Endothelial cell of umbilical vein (primary cell): Measurements from ENCODE around the gene ANKMY1. TPM values are rescaled to one million over a fixed set of nuclear protein-coding genes. Genes with fewer than 3 reads are reported as not detected.

Experiments used
- BruUV-seq: library from RNA; stranded (reverse); fragments of 400-500 nt; replicated peaks from 2 replicates; lab custom pipeline; 2021; lab: Mats Ljungman, UMichigan
- CTCF ChIA-PET: fragments of 300-600, 350-600 bp; sonication (Branson Sonifier 250); formaldehyde crosslinking; loops from one replicate; lab custom pipeline; 2021; ENCODE audit warnings: antibody characterized with exemption, inconsistent platforms; lab: Charles Lee
- POLR2A ChIA-PET: fragments of 300-600, 350-600 bp; sonication (Branson Sonifier 250); formaldehyde crosslinking; loops from one replicate; lab custom pipeline; 2021; ENCODE audit warnings: antibody characterized with exemption, inconsistent platforms; lab: Charles Lee
- DNase-seq: peaks from one replicate; pipeline ENCODE4 v3.0.0-alpha.2; 2011; ENCODE audit warnings: low read depth, low spot score
- FAIRE-seq: peaks from 2 replicates; lab custom pipeline; 2011; peaks lifted over from hg19 to GRCh38; lab: Jason Lieb, UNC
- H2AFZ ChIP-seq: 2 replicates; pipeline ENCODE4 v1.6.0; 2012; ENCODE audit warnings: low read depth, low read length, control low read depth, inconsistent platforms
- H3K27ac ChIP-seq: 2 replicates; pipeline ENCODE4 v1.5.1; 2011; ENCODE audit warnings: low read depth, mild to moderate bottlenecking, control low read depth, low read length, moderate library complexity; ENCODE audit not compliant: insufficient read depth
- H3K27me3 ChIP-seq, 2 experiments: 2 replicates each; pipeline versions ENCODE4 v1.6.0 to v1.6.1; 2011; ENCODE audit warnings: low read length in 2 of 2, mixed read lengths in 1 of 2; ENCODE audit not compliant: control insufficient read depth in 2 of 2, insufficient read depth in 2 of 2
- H3K36me3 ChIP-seq, 2 experiments: 2 replicates in 1 of 2; 3 replicates in 1 of 2; pipeline ENCODE4 v1.5.1; 2011; ENCODE audit warnings: low read length in 2 of 2, mild to moderate bottlenecking in 1 of 2, moderate library complexity in 1 of 2; ENCODE audit not compliant: control insufficient read depth in 2 of 2, insufficient read depth in 2 of 2; ENCODE audit errors: extremely low read depth in 1 of 2
- H3K4me1 ChIP-seq: 3 replicates; pipeline ENCODE4 v1.5.1; 2011; ENCODE audit warnings: mild to moderate bottlenecking, low read length; ENCODE audit not compliant: control insufficient read depth, insufficient read depth; ENCODE audit errors: extremely low read depth
- H3K4me2 ChIP-seq: 2 replicates; pipeline ENCODE4 v1.6.1; 2011; ENCODE audit warnings: low read length, control low read depth, mixed read lengths; ENCODE audit not compliant: insufficient read depth
- H3K4me3 ChIP-seq, 3 experiments: fragments of 200-600 bp in 1 of 3; sonication (generic), shearing (Covaris generic) in 1 of 3; replicated peaks in 1 of 3; 2 replicates each; pipeline ENCODE4 v1.5.1; 2011 to 2016; ENCODE audit warnings: control low read depth in 3 of 3, low read length in 3 of 3, mild to moderate bottlenecking in 2 of 3, inconsistent platforms in 1 of 3, low read depth in 1 of 3, moderate library complexity in 1 of 3; ENCODE audit not compliant: insufficient read depth in 1 of 3
- H3K79me2 ChIP-seq: 2 replicates; pipeline ENCODE4 v1.6.0; 2012; ENCODE audit warnings: low read length, inconsistent platforms; ENCODE audit not compliant: control insufficient read depth, insufficient read depth
- H3K9ac ChIP-seq: replicated peaks from 2 replicates; pipeline ENCODE3; 2011; ENCODE audit warnings: low read length, control low read depth; ENCODE audit not compliant: insufficient read depth; ENCODE audit errors: extremely low read depth
- H3K9me1 ChIP-seq: replicated peaks from 3 replicates; pipeline ENCODE4 v1.6.0; 2011; ENCODE audit warnings: mild to moderate bottlenecking, low read length; ENCODE audit not compliant: control insufficient read depth, insufficient read depth; ENCODE audit errors: extremely low read depth
- H3K9me3 ChIP-seq: replicated peaks from 2 replicates; pipeline ENCODE4 v1.5.1; 2012; ENCODE audit warnings: low read length, inconsistent platforms; ENCODE audit not compliant: control insufficient read depth, insufficient read depth
- H4K20me1 ChIP-seq: replicated peaks from 2 replicates; pipeline ENCODE3; 2011; ENCODE audit warnings: mild to moderate bottlenecking, low read length; ENCODE audit not compliant: control insufficient read depth, insufficient read depth; ENCODE audit errors: extremely low read depth
- CTCF ChIP-seq, 2 donors: IDR thresholded peaks; 1 replicate in 1 of 2; 2 replicates in 1 of 2; pipeline ENCODE4 v1.5.1; 2011; ENCODE audit warnings: low read length in 2 of 2, mild to moderate bottlenecking in 2 of 2, moderate library complexity in 2 of 2, control low read depth in 1 of 2, inconsistent platforms in 1 of 2, low read depth in 1 of 2; ENCODE audit not compliant: insufficient read depth in 1 of 2; ENCODE audit errors: extremely low read depth in 1 of 2
- EZH2 ChIP-seq: IDR thresholded peaks from 2 replicates; pipeline ENCODE4 v1.6.1; 2012; ENCODE audit warnings: borderline replicate concordance, low read depth, mild to moderate bottlenecking, moderate library complexity, low read length, inconsistent platforms; ENCODE audit not compliant: severe bottlenecking
- FOS ChIP-seq: IDR thresholded peaks from 2 replicates; pipeline ENCODE4 v1.6.1; 2011; ENCODE audit warnings: mild to moderate bottlenecking, low read length, moderate library complexity, borderline replicate concordance; ENCODE audit not compliant: insufficient read depth
- GATA2 ChIP-seq: IDR thresholded peaks from 2 replicates; pipeline ENCODE4 v1.7.0; 2011; ENCODE audit warnings: low read depth, mild to moderate bottlenecking, moderate library complexity, mixed read lengths, low read length; ENCODE audit not compliant: insufficient read length, insufficient read depth
- JUN ChIP-seq: IDR thresholded peaks from 2 replicates; pipeline ENCODE4 v1.6.1; 2011; ENCODE audit warnings: borderline replicate concordance, low read depth; ENCODE audit not compliant: insufficient read length, insufficient read depth
- MAX ChIP-seq: IDR thresholded peaks from 2 replicates; pipeline ENCODE4 v1.6.1; 2011; ENCODE audit not compliant: insufficient read depth, insufficient read length
- MYC ChIP-seq: IDR thresholded peaks from one replicate; pipeline ENCODE4 v1.6.1; 2011; ENCODE audit warnings: mild to moderate bottlenecking, low read depth, low read length
- POLR2A ChIP-seq: IDR thresholded peaks from 2 replicates; pipeline ENCODE4 v1.6.1; 2012; ENCODE audit warnings: low read depth, mild to moderate bottlenecking, control low read depth, low read length
- POLR2AphosphoS5 ChIP-seq: IDR thresholded peaks from 2 replicates; pipeline ENCODE4 v1.6.1; 2012; ENCODE audit warnings: low read depth, mild to moderate bottlenecking, control low read depth, low read length, moderate library complexity; ENCODE audit not compliant: insufficient read depth
- dilution Hi-C: fragments of 300-500 bp; cut with MboI; formaldehyde crosslinking; loops from one replicate; pipeline ENCODE4 v1.15.0; 2019; ENCODE audit warnings: low sequenced_read_pairs; ENCODE audit not compliant: extremely low pct_ligation_motif_present
- intact Hi-C: fragments of 100-400 bp; cut with micrococcal nuclease; formaldehyde crosslinking; loops from one replicate; pipeline ENCODE4 v1.10.0; 2022
- polyA plus RNA-seq, 4 experiments: library from polyadenylated mRNA; depleted of rRNA in 3 of 4; stranded (reverse) in 3 of 4; unstranded in 1 of 4; fragments of >200 nt; gene quantifications; 2 replicates each; pipeline versions ENCODE4 v1.2.1 to v1.2.3, GENCODE V29; 2011 to 2012; ENCODE audit warnings: missing spikeins in 1 of 4
- total RNA-seq: library from RNA; stranded (reverse); gene quantifications from 2 replicates; pipeline ENCODE4 v1.2.3, GENCODE V29; 2021

The ANKMY1 gene
- total and polyA plus RNA-seq, 2 donors (not counting 3 experiments of a cell fraction or from before 2014, with no cell fraction given), result 9.0 to 16.0 TPM

- Histone ChIP-seq H3K4me2 (no peak overlapping the region), H3K9ac (no peak overlapping the region), H3K4me1 (peaks cover 21% of the 10 kb centered on the region), H3K79me2 (peaks cover 13% of the 10 kb centered on the region), H3K9me1 (no peaks in the 10 kb centered on the region), H3K36me3 (peaks cover 2% of the 10 kb centered on the region in 2 experiments), H3K4me3 (no peak overlapping the region), H3K9me3 (no peaks in the 10 kb centered on the region), H4K20me1 (no peaks in the 10 kb centered on the region), H2AFZ (no peak overlapping the region), H3K27ac (no peak overlapping the region), H3K27me3 (no peaks in the 10 kb centered on the region)
- TF ChIP-seq GATA2 (no peak), FOS (no peak), JUN (no peak), POLR2A (no peak), POLR2AphosphoS5 (no peak), EZH2 (no peak), MYC (no peak), MAX (no peak), CTCF (IDR thresholded peaks at IDR 0.05; ENCODE audit: extremely low read depth in 1 of 2, insufficient read depth in 1 of 2, low read depth in 1 of 2, low read length in 2 of 2) (no peak)
- intact Hi-C loops (no loop called here), dilution Hi-C loops (no loop called here)
- ChIA-PET POLR2A (no interaction called here), CTCF (no interaction called here)
- DNase-seq (no peak), FAIRE-seq (no peak)
- no TSS peak for BruUV-seq
Measured at GRCh38 chr2:240554767-240555493, 2.9 kb downstream of the ANKMY1 start.
